Liver (tissue), 9 donors: ENCODE measurements around the gene PPFIA1. TPM values are rescaled to one million over a fixed set of nuclear protein-coding genes. Genes with fewer than 3 reads are reported as not detected.

Experiments used
- DNase-seq: peaks from one replicate; pipeline ENCODE4 v3.0.0-alpha.2; 2017; ENCODE audit warnings: low spot score
- H3K27ac ChIP-seq, 2 donors: one replicate each; pipeline ENCODE4 v1.7.0; 2013; ENCODE audit warnings: inconsistent platforms in 2 of 2, low read length in 2 of 2, control low read depth in 1 of 2, low read depth in 1 of 2, mild to moderate bottlenecking in 1 of 2
- H3K27me3 ChIP-seq, 4 donors: one replicate each; pipeline versions ENCODE4 v1.6.1 to v1.7.0; 2013; ENCODE audit warnings: low read length in 3 of 4, inconsistent platforms in 1 of 4, mild to moderate bottlenecking in 1 of 4, moderate library complexity in 1 of 4; ENCODE audit not compliant: control insufficient read depth in 4 of 4, insufficient read depth in 4 of 4
- H3K36me3 ChIP-seq, 4 donors: one replicate each; pipeline versions ENCODE4 v1.6.1 to v1.7.0; 2013; ENCODE audit warnings: low read length in 3 of 4, mild to moderate bottlenecking in 3 of 4, low read depth in 1 of 4, moderate library complexity in 1 of 4; ENCODE audit not compliant: control insufficient read depth in 4 of 4, insufficient read depth in 3 of 4
- H3K4me1 ChIP-seq, 4 donors: one replicate each; pipeline versions ENCODE4 v1.6.1 to v1.7.0; 2013; ENCODE audit warnings: low read length in 3 of 4, mild to moderate bottlenecking in 3 of 4, moderate library complexity in 1 of 4; ENCODE audit not compliant: control insufficient read depth in 4 of 4, insufficient read depth in 4 of 4
- H3K4me3 ChIP-seq, 3 donors: one replicate each; pipeline versions ENCODE4 v1.6.1 to v1.7.0; 2013; ENCODE audit warnings: low read length in 3 of 3, control low read depth in 1 of 3, low read depth in 1 of 3, mild to moderate bottlenecking in 1 of 3
- H3K9ac ChIP-seq, 2 donors: one replicate each; pipeline ENCODE4 v1.7.0; 2013; ENCODE audit warnings: low read length in 2 of 2, mild to moderate bottlenecking in 2 of 2, moderate library complexity in 2 of 2, control low read depth in 1 of 2, low read depth in 1 of 2
- H3K9me3 ChIP-seq, 4 donors: one replicate each; pipeline versions ENCODE4 v1.6.1 to v1.7.0; 2013; ENCODE audit warnings: low read length in 3 of 4; ENCODE audit not compliant: control insufficient read depth in 4 of 4
- ATF3 ChIP-seq: IDR thresholded peaks from 2 replicates; pipeline ENCODE4 v1.6.1; 2016; ENCODE audit warnings: antibody characterized with exemption
- CTCF ChIP-seq: fragments of 150-350 bp; IDR thresholded peaks from 2 replicates; pipeline ENCODE4 v1.5.1; 2017; ENCODE audit warnings: improper control_type of control experiment, low read depth, low read length; ENCODE audit not compliant: missing input control
- EGR1 ChIP-seq, 2 donors: IDR thresholded peaks; 2 replicates each; pipeline ENCODE4 v1.6.1; 2016 to 2018; ENCODE audit warnings: antibody characterized with exemption in 2 of 2, low read depth in 2 of 2
- FOXA1 ChIP-seq: IDR thresholded peaks from 2 replicates; pipeline ENCODE4 v1.6.1; 2016; ENCODE audit warnings: antibody characterized with exemption
- FOXA2 ChIP-seq: IDR thresholded peaks from 2 replicates; pipeline ENCODE4 v1.6.1; 2016; ENCODE audit warnings: antibody characterized with exemption
- GABPA ChIP-seq, 2 donors: IDR thresholded peaks in 1 of 2; conservative IDR thresholded peaks in 1 of 2; 2 replicates each; pipeline ENCODE4 v1.6.1; 2016; ENCODE audit warnings: antibody characterized with exemption in 2 of 2, mild to moderate bottlenecking in 1 of 2, moderate library complexity in 1 of 2
- HNF4A ChIP-seq, 2 donors: conservative IDR thresholded peaks; 2 replicates each; pipeline ENCODE4 v1.6.1; 2016; ENCODE audit warnings: antibody characterized with exemption in 2 of 2, mild to moderate bottlenecking in 2 of 2
- HNF4G ChIP-seq: IDR thresholded peaks from 2 replicates; pipeline ENCODE4 v1.6.1; 2016; ENCODE audit warnings: antibody characterized with exemption
- JUND ChIP-seq, 2 donors: IDR thresholded peaks; 2 replicates each; pipeline ENCODE4 v1.6.1; 2016; ENCODE audit warnings: antibody characterized with exemption in 2 of 2
- MAX ChIP-seq: IDR thresholded peaks from 2 replicates; pipeline ENCODE4 v1.6.1; 2016; ENCODE audit warnings: antibody characterized with exemption
- NR2F2 ChIP-seq: IDR thresholded peaks from 2 replicates; pipeline ENCODE4 v1.6.1; 2016; ENCODE audit warnings: antibody characterized with exemption
- RAD21 ChIP-seq, 2 donors: IDR thresholded peaks; 2 replicates each; pipeline ENCODE4 v1.6.1; 2016; ENCODE audit warnings: antibody characterized with exemption in 2 of 2, mild to moderate bottlenecking in 2 of 2
- REST ChIP-seq: IDR thresholded peaks from 2 replicates; pipeline ENCODE4 v1.6.1; 2016; ENCODE audit warnings: antibody characterized with exemption, mild to moderate bottlenecking
- RXRA ChIP-seq, 2 donors: IDR thresholded peaks; 2 replicates each; pipeline ENCODE4 v1.6.1; 2017 to 2018; ENCODE audit warnings: antibody characterized with exemption in 2 of 2, mild to moderate bottlenecking in 1 of 2
- SP1 ChIP-seq: IDR thresholded peaks from 2 replicates; pipeline ENCODE4 v1.6.1; 2018; ENCODE audit warnings: antibody characterized with exemption, mild to moderate bottlenecking
- TAF1 ChIP-seq: conservative IDR thresholded peaks from 2 replicates; pipeline ENCODE4 v1.6.1; 2016; ENCODE audit warnings: antibody characterized with exemption, mild to moderate bottlenecking
- ZBTB33 ChIP-seq: IDR thresholded peaks from 2 replicates; pipeline ENCODE4 v1.6.1; 2016; ENCODE audit warnings: antibody characterized with exemption
- WGBS: extraction: QIAGEN DNeasy Blood & Tissue Kit; methylation state at CpG from one replicate; pipeline ENCODE4 v1.1.7; 2013; 5-methylcytosine and 5-hydroxymethylcytosine counted together
- polyA plus RNA-seq, 2 donors: library from polyadenylated mRNA; stranded (reverse) in 1 of 2; unstranded in 1 of 2; fragments of 200-250 nt in 1 of 2; fragments of >200 nt in 1 of 2; fragmentation: Nextera tagmentation in 1 of 2; extraction: Ambion mirVana in 1 of 2; gene quantifications; one replicate each; pipeline versions ENCODE4 v1.2.1 to v1.2.3, GENCODE V29; 2013 to 2015
- total RNA-seq, 2 donors: library from RNA; depleted of rRNA; stranded (reverse); fragments of >200 nt; gene quantifications; one replicate each; pipeline ENCODE4 v1.2.3, GENCODE V29; 2014
- donor health status: healthy.
- donor health status: healthy.
- donor health status: healthy.
- donor health status: healthy.
- donor health status: healthy.

The PPFIA1 gene
- total and polyA plus RNA-seq, 4 donors = 9.9 to 39.6 (median 14.5) TPM

- Histone ChIP-seq H3K9ac (no peak overlapping the region), H3K4me1 (peaks cover 2 to 6% (median 3%) of the 10 kb centered on the region in 4 donors), H3K36me3 (no peaks in the 10 kb centered on the region), H3K4me3 (no peak overlapping the region), H3K9me3 (no peaks in the 10 kb centered on the region), H3K27ac (no peak overlapping the region), H3K27me3 (no peaks in the 10 kb centered on the region)
- WGBS = 85% methylated on average over 11 of the region's 11 CpGs
- TF ChIP-seq FOXA2 = no peak
- TF ChIP-seq MAX = no peak
- TF ChIP-seq GABPA (IDR thresholded peaks at IDR 0.05 in 1 of 2, conservative IDR thresholded peaks at IDR 0.05 in 1 of 2) = no peak
- TF ChIP-seq JUND (IDR thresholded peaks at IDR 0.05) = no peak
- no peak for TF ChIP-seq HNF4G
- no peak for TF ChIP-seq ATF3
- no peak for TF ChIP-seq ZBTB33
- no peak for TF ChIP-seq SP1
- no peak for TF ChIP-seq REST
- no peak for TF ChIP-seq RXRA (IDR thresholded peaks at IDR 0.05)
- no peak for DNase-seq
Measured at GRCh38 chr11:70233511-70233934, 37.0 kb upstream of the PPFIA1 start.

GRCh38 chr11:70233962-70234361, 36.5 kb upstream of the PPFIA1 start:
- Histone ChIP-seq H3K27me3 (no peaks in the 10 kb centered on the region), H3K36me3 (no peaks in the 10 kb centered on the region), H3K4me1 (peaks cover 2 to 6% (median 3%) of the 10 kb centered on the region in 4 donors), H3K4me3 (no peak overlapping the region), H3K9ac (no peak overlapping the region), H3K27ac (no peak overlapping the region), H3K9me3 (no peaks in the 10 kb centered on the region)
- DNase-seq = no peak
- WGBS = 95% methylated on average over 9 of the region's 9 CpGs
- no peak for TF ChIP-seq SP1
- TF ChIP-seq HNF4A (conservative IDR thresholded peaks at IDR 0.05) = no peak
- no peak for TF ChIP-seq GABPA (IDR thresholded peaks at IDR 0.05 in 1 of 2, conservative IDR thresholded peaks at IDR 0.05 in 1 of 2)
- no peak for TF ChIP-seq ATF3
- TF ChIP-seq EGR1 (IDR thresholded peaks at IDR 0.05; ENCODE audit: low read depth in 2 of 2) = no peak
- TF ChIP-seq CTCF = no peak
- no peak for TF ChIP-seq REST
- TF ChIP-seq NR2F2 = no peak
- no peak for TF ChIP-seq MAX
- TF ChIP-seq ZBTB33 = no peak
- no peak for TF ChIP-seq TAF1
- TF ChIP-seq RAD21 (IDR thresholded peaks at IDR 0.05) = no peak
- TF ChIP-seq JUND (IDR thresholded peaks at IDR 0.05) = no peak
- TF ChIP-seq FOXA1 = no peak
- no peak for TF ChIP-seq HNF4G
- no peak for TF ChIP-seq FOXA2
- TF ChIP-seq RXRA (IDR thresholded peaks at IDR 0.05) = no peak
